GM19372 (cell line): ENCODE data around the gene NAIF1.

ENCODE experiments used
- ATAC-seq: cut with Tn5 transposase; IDR thresholded peaks from one replicate; pipeline ENCODE4 v1.9.1; 2021; ENCODE audit warnings: mild to moderate bottlenecking, low read depth, moderate library complexity; ENCODE audit not compliant: unreplicated experiment

The NAIF1 gene

GRCh38 chr9:128102861-128103588 is 35.9 kb upstream of the NAIF1 start:
- ATAC-seq: no peak

DNA sequence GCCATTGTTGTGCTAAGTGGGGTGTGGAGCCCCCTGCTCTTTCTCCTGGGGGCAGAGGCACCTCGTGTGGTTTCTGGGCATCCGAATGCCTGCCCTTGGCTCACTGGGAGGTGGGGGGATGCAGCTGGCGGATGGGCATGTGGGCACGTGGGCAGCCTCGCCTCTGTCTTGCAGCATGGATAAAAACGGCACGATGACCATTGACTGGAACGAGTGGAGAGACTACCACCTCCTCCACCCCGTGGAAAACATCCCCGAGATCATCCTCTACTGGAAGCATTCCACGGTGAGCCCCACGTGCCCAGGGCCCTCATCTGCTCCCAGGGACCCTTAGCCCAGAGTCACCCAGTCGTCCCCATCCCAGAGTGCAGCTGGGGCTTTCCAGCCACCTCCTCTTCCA is 35.1 kb upstream of the NAIF1 start:
- ATAC-seq: no peak

DNA sequence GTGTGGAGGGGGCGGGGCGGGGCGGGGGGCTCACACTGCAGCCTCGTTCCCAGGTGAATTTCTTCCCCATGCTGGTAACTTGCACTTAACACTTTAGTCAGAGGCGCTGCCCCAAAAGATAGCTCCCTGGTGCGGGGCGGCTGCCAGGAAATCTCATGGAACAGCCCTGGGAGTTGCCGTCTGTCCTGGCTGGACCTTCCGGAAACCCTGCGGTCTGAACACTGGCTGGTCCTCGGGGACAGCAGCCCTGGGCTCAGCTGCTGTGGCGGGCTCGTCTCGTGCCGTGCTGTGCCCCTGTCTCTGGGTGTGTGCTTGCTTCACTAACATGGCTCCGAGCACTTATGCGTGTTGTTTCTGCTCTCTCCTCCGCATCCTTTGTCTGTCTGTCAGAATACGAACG is 34.6 kb upstream of the NAIF1 start:
- no peak for ATAC-seq

DNA sequence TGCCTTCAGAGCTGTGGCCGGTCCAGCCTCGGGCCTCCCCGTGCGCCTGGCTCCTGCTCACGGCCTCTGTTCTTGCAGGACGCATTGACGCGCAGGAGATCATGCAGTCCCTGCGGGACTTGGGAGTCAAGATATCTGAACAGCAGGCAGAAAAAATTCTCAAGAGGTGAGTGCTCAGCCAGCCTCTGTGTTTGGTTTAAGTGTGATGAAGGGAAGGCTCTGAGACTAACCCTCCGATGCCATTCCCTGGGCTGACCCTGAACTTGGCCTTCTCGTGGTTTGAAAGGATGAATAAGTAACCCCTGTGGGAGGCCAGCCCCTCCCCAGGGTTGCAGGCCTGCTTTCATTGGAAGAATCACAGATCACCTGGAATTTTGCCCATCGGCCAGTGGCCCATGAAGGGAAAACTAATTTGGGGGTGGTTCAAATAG is 34.1 kb upstream of the NAIF1 start:
- no peak for ATAC-seq

GRCh38 chr9:128100581-128100980 is 33.5 kb upstream of the NAIF1 start:
- no peak for ATAC-seq

GRCh38 chr9:128099932-128100491 is 32.9 kb upstream of the NAIF1 start:
- no peak for ATAC-seq

DNA sequence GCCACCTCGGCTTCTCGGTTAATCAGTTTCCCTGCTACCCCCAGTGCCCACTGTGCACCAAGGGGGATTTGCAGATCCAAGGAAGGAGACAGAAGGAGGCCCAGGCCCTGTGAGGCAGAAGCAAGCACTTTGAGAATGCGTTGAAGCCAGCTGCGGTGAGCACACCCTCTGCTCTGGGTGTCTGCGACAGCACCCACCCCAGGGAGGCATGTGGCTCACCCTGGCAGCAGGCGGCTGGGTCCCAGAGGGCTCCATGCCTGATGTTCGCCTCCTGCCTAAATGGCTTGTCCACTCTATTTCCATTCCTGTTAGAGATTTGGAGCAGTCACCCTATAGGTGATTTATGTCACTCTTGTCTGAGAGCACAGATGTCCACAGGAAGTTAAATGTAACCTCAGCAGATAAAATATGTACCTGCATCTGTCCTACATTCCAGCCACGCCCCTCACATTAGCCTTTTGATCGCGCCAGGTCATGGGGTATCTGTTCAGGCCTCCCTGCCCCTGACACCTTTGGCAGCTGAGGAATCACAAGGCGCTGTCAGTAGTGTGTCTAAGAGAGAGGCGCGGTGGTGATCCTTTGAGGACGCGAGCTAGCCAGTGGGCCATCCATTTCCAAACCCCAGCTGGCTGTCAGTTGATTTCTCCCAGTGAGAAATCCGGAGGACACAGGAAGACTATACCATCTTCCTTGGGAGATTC is 32.3 kb upstream of the NAIF1 start:
- ATAC-seq: no peak

- ATAC-seq: no peak
Measured at GRCh38 chr9:128098297-128099230, 31.4 kb upstream of the NAIF1 start.

GRCh38 chr9:128097543-128098296 is 30.6 kb upstream of the NAIF1 start:
- no peak for ATAC-seq

DNA sequence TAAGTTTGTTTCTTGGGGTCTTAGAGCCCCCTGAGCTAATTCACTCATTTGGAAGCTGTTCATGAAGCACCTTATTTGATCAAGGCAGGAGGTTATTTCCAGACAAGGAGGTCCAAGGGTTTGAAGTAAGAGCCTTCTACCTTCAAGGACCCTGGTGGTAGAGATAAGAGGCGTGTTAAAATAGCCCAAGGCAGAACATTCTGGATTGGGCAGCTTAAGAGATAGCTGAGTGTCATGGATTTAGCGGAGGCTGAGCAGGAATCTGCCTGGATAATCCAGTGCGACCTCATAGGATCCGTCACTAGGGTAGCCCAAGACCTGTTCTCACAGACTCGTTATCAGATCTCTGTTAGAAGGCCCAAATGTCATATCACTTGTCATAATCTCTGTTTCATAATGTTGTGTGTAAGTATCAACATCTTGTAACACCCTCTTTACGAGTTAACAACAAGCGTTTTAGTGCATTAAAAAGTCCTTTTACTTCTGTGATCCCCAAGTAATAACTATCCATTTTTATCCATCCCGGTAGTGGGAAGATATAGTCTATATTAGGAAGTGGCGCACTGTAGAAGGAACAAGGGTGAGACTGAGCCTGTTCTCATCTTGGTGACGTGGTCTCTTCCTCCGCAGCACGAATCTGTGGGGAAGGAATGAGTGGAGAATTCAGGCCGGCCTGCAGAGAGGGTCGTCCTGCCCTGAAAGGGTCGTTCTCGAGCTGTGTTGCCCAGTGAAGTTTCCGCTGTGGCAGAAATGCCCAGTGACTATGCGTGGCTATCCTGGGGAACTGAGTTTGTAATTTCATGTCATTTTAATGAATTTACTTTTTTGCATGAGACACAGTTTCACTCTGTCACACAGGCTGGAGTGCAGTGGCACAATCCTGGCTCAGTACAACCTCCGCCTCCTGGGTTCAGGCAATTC is 29.8 kb upstream of the NAIF1 start:
- no peak for ATAC-seq

- ATAC-seq: no peak
Measured at GRCh38 chr9:128094950-128095544, 27.9 kb upstream of the NAIF1 start.

- ATAC-seq: peak; percentile 97
Measured at GRCh38 chr9:128094166-128094949, 27.2 kb upstream of the NAIF1 start.

DNA sequence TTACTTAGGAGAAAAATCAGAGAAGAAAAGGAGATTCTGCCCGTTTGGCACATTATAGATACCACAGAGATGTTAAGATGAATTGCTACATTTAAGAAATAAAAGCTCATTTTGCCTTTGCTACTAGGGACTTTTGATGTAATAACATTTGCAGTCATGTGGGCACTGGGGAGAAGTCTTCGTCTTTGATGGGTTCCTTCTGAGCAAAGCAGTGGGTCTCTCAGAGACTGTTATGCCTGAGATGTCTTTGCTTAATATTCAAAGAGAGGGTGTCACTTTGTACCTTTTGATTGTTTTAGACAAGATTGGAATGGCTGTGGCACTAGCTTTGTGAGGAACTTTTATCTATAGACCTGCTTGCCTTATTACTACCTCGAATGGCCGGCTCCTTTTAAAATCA is 25.9 kb upstream of the NAIF1 start:
- no peak for ATAC-seq

DNA sequence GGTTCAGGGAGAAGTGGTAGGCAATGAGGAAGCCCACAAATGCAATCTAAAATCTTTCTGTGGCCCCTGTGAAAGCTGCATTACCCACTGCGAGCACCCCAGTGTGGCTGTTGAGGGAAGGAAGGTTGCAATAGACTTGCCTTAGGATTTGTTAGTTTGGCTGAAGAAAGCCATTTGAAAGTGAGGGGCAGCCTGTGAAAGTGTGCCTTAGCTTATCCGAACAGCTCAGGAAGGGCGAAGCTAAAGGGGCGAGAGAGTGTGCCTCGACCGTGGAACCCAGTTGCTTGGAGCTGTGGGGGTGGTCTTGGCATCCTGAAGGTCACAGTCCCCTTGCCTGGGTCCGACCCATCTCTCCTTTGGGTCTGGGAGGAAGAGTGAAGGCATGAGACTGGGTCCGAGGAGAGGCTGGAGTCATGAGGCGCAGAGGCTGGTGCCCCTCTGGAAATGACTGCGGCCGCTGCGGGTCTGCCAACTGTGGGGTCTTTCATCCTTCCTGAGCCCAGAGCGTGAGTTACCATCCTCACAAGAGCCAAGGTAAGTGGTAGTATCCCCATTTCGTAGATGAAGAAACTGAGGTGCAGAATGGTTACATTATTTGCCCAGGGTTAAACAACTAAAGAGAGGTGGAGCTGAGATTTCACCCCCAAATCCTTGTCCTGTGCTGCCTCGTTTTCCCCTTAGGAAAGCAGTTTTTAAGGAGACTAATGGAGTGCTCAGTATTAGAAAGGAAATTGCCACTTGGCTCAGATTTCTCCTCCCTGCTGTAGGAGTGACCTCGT is 25.3 kb upstream of the NAIF1 start:
- ATAC-seq: no peak

- no peak for ATAC-seq
Measured at GRCh38 chr9:128091571-128091970, 24.5 kb upstream of the NAIF1 start.

DNA sequence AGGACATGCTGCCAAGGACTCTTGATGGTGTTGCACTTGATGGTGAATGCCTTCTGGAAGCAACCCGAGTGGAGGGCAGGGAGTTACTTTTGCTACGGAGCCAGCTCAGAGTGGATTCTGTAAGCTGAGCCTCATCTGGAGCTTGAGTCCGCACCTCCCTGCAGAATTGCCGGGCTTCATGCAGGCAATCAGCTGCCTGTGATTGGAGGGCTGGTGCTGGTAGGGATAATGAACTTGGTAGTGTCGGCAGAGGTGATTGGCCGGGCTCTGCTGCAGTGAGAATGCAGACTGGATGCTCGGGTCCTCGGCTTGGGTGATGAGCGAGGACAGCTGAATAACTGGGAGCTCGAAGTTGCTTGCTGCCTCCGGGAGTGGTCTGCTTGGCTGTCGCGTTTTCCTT is 24.0 kb upstream of the NAIF1 start:
- no peak for ATAC-seq

DNA sequence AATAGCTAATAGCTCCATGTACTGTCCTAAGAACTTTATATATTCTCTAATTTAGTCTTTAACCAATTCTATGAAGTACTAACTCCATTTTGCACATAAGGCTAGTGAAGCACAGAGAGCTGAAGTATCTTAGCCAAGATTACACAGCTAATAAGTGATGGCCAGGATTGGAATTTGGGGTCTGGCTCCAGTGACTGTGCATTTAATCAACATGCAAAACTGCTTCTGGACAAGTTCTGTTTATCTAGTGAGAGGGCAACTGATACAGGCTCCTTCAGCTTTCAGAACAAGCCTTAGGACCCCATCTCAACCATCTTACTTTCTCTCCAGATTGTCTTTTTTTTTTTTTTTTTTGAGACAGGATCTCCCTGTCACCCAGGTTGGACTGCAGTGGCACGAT is 22.2 kb upstream of the NAIF1 start:
- no peak for ATAC-seq
